Epithelial cell of proximal tubule (primary cell): Measurements from ENCODE around the gene ADD2. TPM values are rescaled to one million over a fixed set of nuclear protein-coding genes. Genes with fewer than 3 reads are reported as not detected.
A peak's percentile ranks its signal among the peaks of the same experiment; 100 is the strongest.

Experiments
- DNase-seq: peaks from one replicate; pipeline ENCODE4 v3.0.0-alpha.2; 2011; ENCODE audit warnings: low read depth
- H3K4me3 ChIP-seq: 2 replicates; pipeline ENCODE4 v1.5.1; 2011; ENCODE audit warnings: low read depth, mild to moderate bottlenecking, low read length
- total RNA-seq: library from RNA; depleted of rRNA; stranded (reverse); fragments of >200 nt; gene quantifications from 2 replicates; pipeline ENCODE4 v1.2.3, GENCODE V29; 2015
- TF ChIP-seq, protein P1 (sequence below): conservative IDR thresholded peaks from 2 replicates; pipeline ENCODE4 v1.5.1; 2012; ENCODE audit warnings: low read depth, mild to moderate bottlenecking, low read length

The ADD2 gene
- total RNA-seq, 1 donor from 2014 or later: 21.3 TPM

- DNase-seq: no peak
- TF ChIP-seq, protein P1, sequence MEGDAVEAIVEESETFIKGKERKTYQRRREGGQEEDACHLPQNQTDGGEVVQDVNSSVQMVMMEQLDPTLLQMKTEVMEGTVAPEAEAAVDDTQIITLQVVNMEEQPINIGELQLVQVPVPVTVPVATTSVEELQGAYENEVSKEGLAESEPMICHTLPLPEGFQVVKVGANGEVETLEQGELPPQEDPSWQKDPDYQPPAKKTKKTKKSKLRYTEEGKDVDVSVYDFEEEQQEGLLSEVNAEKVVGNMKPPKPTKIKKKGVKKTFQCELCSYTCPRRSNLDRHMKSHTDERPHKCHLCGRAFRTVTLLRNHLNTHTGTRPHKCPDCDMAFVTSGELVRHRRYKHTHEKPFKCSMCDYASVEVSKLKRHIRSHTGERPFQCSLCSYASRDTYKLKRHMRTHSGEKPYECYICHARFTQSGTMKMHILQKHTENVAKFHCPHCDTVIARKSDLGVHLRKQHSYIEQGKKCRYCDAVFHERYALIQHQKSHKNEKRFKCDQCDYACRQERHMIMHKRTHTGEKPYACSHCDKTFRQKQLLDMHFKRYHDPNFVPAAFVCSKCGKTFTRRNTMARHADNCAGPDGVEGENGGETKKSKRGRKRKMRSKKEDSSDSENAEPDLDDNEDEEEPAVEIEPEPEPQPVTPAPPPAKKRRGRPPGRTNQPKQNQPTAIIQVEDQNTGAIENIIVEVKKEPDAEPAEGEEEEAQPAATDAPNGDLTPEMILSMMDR: no peak
- no peak overlapping the region for H3K4me3 ChIP-seq
These were observed 148.8 kb downstream of the ADD2 start for GRCh38 chr2:70619167-70619566.

DNA sequence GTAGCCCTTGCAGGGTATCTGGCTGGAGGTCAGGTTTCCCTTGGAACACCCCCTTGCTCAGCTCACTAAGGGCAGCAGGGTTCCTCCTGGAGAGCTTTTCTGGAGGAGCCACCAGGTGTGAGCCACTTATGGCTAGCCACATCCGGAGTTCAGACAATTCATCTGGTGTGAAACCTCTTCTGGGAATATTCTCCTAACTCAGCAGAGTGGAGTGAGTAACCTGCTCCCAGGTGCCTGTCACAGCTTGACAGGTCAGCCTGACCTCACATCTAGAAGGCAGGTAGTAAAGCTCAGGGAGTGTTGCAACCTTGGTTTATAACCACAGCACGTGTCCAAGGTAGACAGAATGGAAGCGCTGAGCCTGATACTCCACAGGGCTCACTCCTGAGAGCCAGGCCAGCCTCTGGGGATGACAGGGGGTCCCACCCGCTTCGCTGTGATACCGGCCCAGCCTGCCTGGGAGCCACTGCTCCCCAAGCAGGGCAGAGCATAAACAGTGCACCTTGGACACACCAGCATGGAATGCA, 151.8 kb downstream of the ADD2 start:
- DNase-seq: no peak
- TF ChIP-seq, protein P1: no peak
- no peak overlapping the region for H3K4me3 ChIP-seq

- DNase-seq: no peak
- TF ChIP-seq, protein P1: peak; percentile 22
- no peak overlapping the region for H3K4me3 ChIP-seq
These were observed 152.8 kb downstream of the ADD2 start for GRCh38 chr2:70615222-70615621.

DNA sequence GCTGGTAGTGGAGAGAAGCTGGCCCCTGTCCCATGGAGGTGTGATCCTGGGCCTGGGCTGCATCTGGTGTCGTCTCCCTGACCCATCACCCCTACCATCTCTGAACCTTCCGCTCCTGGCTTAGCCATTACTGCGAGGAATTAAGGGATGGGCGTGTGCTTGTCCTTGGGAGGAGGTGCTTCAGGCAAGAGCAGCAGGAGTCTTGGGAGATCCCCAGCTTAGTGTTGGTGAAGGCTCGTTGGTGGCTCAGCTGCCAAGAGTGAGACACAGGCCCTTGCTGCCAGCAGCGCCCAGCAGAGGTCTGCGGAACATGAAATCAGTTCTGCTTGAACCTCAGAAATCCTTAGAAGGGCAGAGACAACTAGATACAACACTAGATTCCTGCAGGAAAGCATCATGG, 154.5 kb downstream of the ADD2 start:
- DNase-seq: no peak
- H3K4me3 ChIP-seq: no peak overlapping the region
- TF ChIP-seq, protein P1: no peak

GRCh38 chr2:70612574-70612973, 155.4 kb downstream of the ADD2 start:
- DNase-seq: no peak
- TF ChIP-seq, protein P1: no peak
- H3K4me3 ChIP-seq: no peak overlapping the region

- TF ChIP-seq, protein P1: no peak
- no peak overlapping the region for H3K4me3 ChIP-seq
- DNase-seq: peak; percentile 74
These were observed 159.6 kb downstream of the ADD2 start for GRCh38 chr2:70608373-70608772.

GRCh38 chr2:70607121-70607561, 160.9 kb downstream of the ADD2 start:
- TF ChIP-seq, protein P1: no peak
- DNase-seq: peak; percentile 16
- no peak overlapping the region for H3K4me3 ChIP-seq
